Measurements from ENCODE around the gene NIM1K. TPM values are rescaled to one million over a fixed set of nuclear protein-coding genes. Genes with fewer than 3 reads are reported as not detected.

NIM1K gene
- total RNA-seq, 1 donor from 2014 or later, result 0.25 TPM

GRCh38 chr5:43215073-43215631 lies 23.1 kb downstream of the NIM1K start:
- Histone ChIP-seq H3K27me3 (ENCODE audit: low read depth) (peaks cover 14% of the 10 kb centered on the region), H3K4me1 (no peaks in the 10 kb centered on the region), H3K36me3 (no peaks in the 10 kb centered on the region), H3K4me3 (no peak overlapping the region), H3K9me3 (replicated peaks) (no peaks in the 10 kb centered on the region), H3K27ac (replicated peaks) (no peak overlapping the region)
- DNase-seq, result no peak
- no peak for TF ChIP-seq CTCF (IDR thresholded peaks at IDR 0.05; ENCODE audit: borderline replicate concordance)
- intact Hi-C loops (cut with micrococcal nuclease), result no loop called here

- intact Hi-C loops (cut with micrococcal nuclease), result no loop called here
- H3K27me3 ChIP-seq (ENCODE audit: low read depth), result no peaks in the 10 kb centered on the region
- H3K27ac ChIP-seq (replicated peaks), result no peak overlapping the region
- H3K4me1 ChIP-seq, result no peaks in the 10 kb centered on the region
- H3K9me3 ChIP-seq (replicated peaks), result no peaks in the 10 kb centered on the region
- H3K4me3 ChIP-seq, result no peak overlapping the region
- H3K36me3 ChIP-seq, result no peaks in the 10 kb centered on the region
- DNase-seq, result no peak
- TF ChIP-seq CTCF (IDR thresholded peaks at IDR 0.05; ENCODE audit: borderline replicate concordance), result no peak
These were observed 24.9 kb downstream of the NIM1K start for GRCh38 chr5:43216941-43217340.

GRCh38 chr5:43219120-43219519 lies 27.1 kb downstream of the NIM1K start:
- no peaks in the 10 kb centered on the region for H3K9me3 ChIP-seq (replicated peaks)
- no peak for DNase-seq
- H3K4me1 ChIP-seq, result no peaks in the 10 kb centered on the region
- intact Hi-C loops (cut with micrococcal nuclease), result no loop called here
- H3K27me3 ChIP-seq (ENCODE audit: low read depth), result no peaks in the 10 kb centered on the region
- H3K36me3 ChIP-seq, result no peaks in the 10 kb centered on the region
- TF ChIP-seq CTCF (IDR thresholded peaks at IDR 0.05; ENCODE audit: borderline replicate concordance), result no peak
- H3K4me3 ChIP-seq, result no peak overlapping the region
- H3K27ac ChIP-seq (replicated peaks), result no peak overlapping the region

GRCh38 chr5:43221502-43221901 lies 29.5 kb downstream of the NIM1K start:
- Histone ChIP-seq H3K9me3 (replicated peaks) (no peaks in the 10 kb centered on the region), H3K4me3 (no peak overlapping the region), H3K36me3 (no peaks in the 10 kb centered on the region), H3K27me3 (ENCODE audit: low read depth) (no peaks in the 10 kb centered on the region), H3K4me1 (no peaks in the 10 kb centered on the region), H3K27ac (replicated peaks) (no peak overlapping the region)
- no peak for TF ChIP-seq CTCF (IDR thresholded peaks at IDR 0.05; ENCODE audit: borderline replicate concordance)
- intact Hi-C loops (cut with micrococcal nuclease), result no loop called here
- no peak for DNase-seq

- H3K36me3 ChIP-seq, result no peaks in the 10 kb centered on the region
- intact Hi-C loops (cut with micrococcal nuclease), result no loop called here
- no peak for TF ChIP-seq CTCF (IDR thresholded peaks at IDR 0.05; ENCODE audit: borderline replicate concordance)
- H3K4me3 ChIP-seq, result no peak overlapping the region
- H3K4me1 ChIP-seq, result no peaks in the 10 kb centered on the region
- DNase-seq, result no peak
- H3K9me3 ChIP-seq (replicated peaks), result no peaks in the 10 kb centered on the region
- H3K27me3 ChIP-seq (ENCODE audit: low read depth), result no peaks in the 10 kb centered on the region
- H3K27ac ChIP-seq (replicated peaks), result no peak overlapping the region
These were observed 33.7 kb downstream of the NIM1K start for GRCh38 chr5:43225649-43226245.
